ENCODE results near the gene ST3GAL3.

- TF ChIP-seq CTCF (IDR thresholded peaks at IDR 0.05) (no peak), POLR2A (IDR thresholded peaks at IDR 0.05) (no peak), EP300 (IDR thresholded peaks at IDR 0.05) (no peak)
Observed at GRCh38 chr1:43683560-43683959, 23.8 kb upstream of the ST3GAL3 start.
